Natural killer cell (primary cell): ENCODE data around the gene S100A4. TPM values are rescaled to one million over a fixed set of nuclear protein-coding genes. Genes with fewer than 3 reads are reported as not detected.

ENCODE experiments used
- ATAC-seq, 3 donors: fragments of 150-1000 bp in 2 of 3; fragments of 200-7000 bp in 1 of 3; cut with Tn5 transposase; 1 replicate in 1 of 3; 2 replicates in 2 of 3; pipeline ENCODE4 v1.10.0; 2021; ENCODE audit warnings: mild to moderate bottlenecking in 2 of 3, moderate library complexity in 2 of 3
- DNase-seq, 2 donors: peaks; one replicate each; pipeline versions ENCODE4 v3.0.0 to v3.0.0-alpha.2; 2013 to 2021; ENCODE audit warnings: mixed read lengths in 1 of 2
- H3K27ac ChIP-seq: one replicate; pipeline ENCODE4 v1.5.1; 2013; ENCODE audit warnings: mild to moderate bottlenecking, low read length
- H3K27me3 ChIP-seq: one replicate; pipeline ENCODE4 v1.6.1; 2013; ENCODE audit warnings: low read length; ENCODE audit not compliant: control insufficient read depth, insufficient read depth
- H3K36me3 ChIP-seq: one replicate; pipeline ENCODE4 v1.6.1; 2013; ENCODE audit warnings: low read length; ENCODE audit not compliant: control insufficient read depth, insufficient read depth
- H3K4me1 ChIP-seq: one replicate; pipeline ENCODE4 v1.6.1; 2013; ENCODE audit warnings: low read length; ENCODE audit not compliant: control insufficient read depth, insufficient read depth
- H3K4me3 ChIP-seq: one replicate; pipeline ENCODE4 v1.5.1; 2013; ENCODE audit warnings: low read length
- H3K9me3 ChIP-seq: one replicate; pipeline ENCODE4 v1.6.1; 2013; ENCODE audit warnings: low read length; ENCODE audit not compliant: control insufficient read depth, insufficient read depth
- H3K27ac Mint-ChIP-seq, 2 donors: one replicate each; pipeline ENCODE4 v1.8.0; 2022; ENCODE audit warnings: mild to moderate bottlenecking in 2 of 2, mixed read lengths in 2 of 2, moderate library complexity in 1 of 2
- H3K27me3 Mint-ChIP-seq, 2 donors: one replicate each; pipeline ENCODE4 v1.8.0; 2022; ENCODE audit warnings: low read depth in 2 of 2, mixed read lengths in 2 of 2
- H3K36me3 Mint-ChIP-seq: one replicate; pipeline ENCODE4 v1.8.0; 2022; ENCODE audit warnings: mixed read lengths
- H3K4me1 Mint-ChIP-seq, 2 donors: one replicate each; pipeline ENCODE4 v1.8.0; 2022; ENCODE audit warnings: mixed read lengths in 2 of 2
- H3K4me3 Mint-ChIP-seq: one replicate; pipeline ENCODE4 v1.8.0; 2022; ENCODE audit warnings: mild to moderate bottlenecking, moderate library complexity, mixed read lengths
- H3K9me3 Mint-ChIP-seq, 2 donors: one replicate each; pipeline ENCODE4 v1.8.0; 2022; ENCODE audit warnings: mixed read lengths in 2 of 2
- WGBS: methylation state at CpG from one replicate; pipeline ENCODE4 v1.1.7; 2013; ENCODE audit warnings: missing lambda C conversion rate; ENCODE audit not compliant: insufficient coverage; 5-methylcytosine and 5-hydroxymethylcytosine counted together
- intact Hi-C: fragments of 100-400 bp; cut with micrococcal nuclease; formaldehyde crosslinking; loops from one replicate; pipeline ENCODE4 v1.14.2; 2022
- total RNA-seq, 4 donors: library from RNA; stranded (reverse); fragments of 120-200 nt in 1 of 4; gene quantifications; one replicate each; pipeline versions ENCODE4 v1.2.3 to v1.2.4, GENCODE V29; 2013 to 2022
- TF ChIP-seq, protein P1 (sequence below): fragments of 200-600 bp; IDR thresholded peaks from one replicate; pipeline ENCODE4 v1.8.0; 2022; ENCODE audit warnings: antibody characterized with exemption

S100A4 gene
- total RNA-seq, 3 donors from 2014 or later (not counting 1 experiment from before 2014, with no cell fraction given), result 509 to 689 (median 597) TPM

- Mint-ChIP-seq H3K36me3 (no peaks in the 10 kb centered on the region), H3K4me3 (peak overlapping the region; percentile 98), H3K4me1 (peaks cover 68 to 86% of the 10 kb centered on the region in 2 donors), H3K9me3 (no peaks in the 10 kb centered on the region), H3K27ac (peak overlapping the region; percentile 94 to 98), H3K27me3 (no peaks in the 10 kb centered on the region)
- no peak overlapping the region for H3K27ac ChIP-seq
- no peaks in the 10 kb centered on the region for H3K27me3 ChIP-seq
- intact Hi-C loops, result no loop called here
- H3K36me3 ChIP-seq, result peaks cover 20% of the 10 kb centered on the region
- TF ChIP-seq, protein P1, sequence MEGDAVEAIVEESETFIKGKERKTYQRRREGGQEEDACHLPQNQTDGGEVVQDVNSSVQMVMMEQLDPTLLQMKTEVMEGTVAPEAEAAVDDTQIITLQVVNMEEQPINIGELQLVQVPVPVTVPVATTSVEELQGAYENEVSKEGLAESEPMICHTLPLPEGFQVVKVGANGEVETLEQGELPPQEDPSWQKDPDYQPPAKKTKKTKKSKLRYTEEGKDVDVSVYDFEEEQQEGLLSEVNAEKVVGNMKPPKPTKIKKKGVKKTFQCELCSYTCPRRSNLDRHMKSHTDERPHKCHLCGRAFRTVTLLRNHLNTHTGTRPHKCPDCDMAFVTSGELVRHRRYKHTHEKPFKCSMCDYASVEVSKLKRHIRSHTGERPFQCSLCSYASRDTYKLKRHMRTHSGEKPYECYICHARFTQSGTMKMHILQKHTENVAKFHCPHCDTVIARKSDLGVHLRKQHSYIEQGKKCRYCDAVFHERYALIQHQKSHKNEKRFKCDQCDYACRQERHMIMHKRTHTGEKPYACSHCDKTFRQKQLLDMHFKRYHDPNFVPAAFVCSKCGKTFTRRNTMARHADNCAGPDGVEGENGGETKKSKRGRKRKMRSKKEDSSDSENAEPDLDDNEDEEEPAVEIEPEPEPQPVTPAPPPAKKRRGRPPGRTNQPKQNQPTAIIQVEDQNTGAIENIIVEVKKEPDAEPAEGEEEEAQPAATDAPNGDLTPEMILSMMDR, result no peak
- no peak overlapping the region for H3K4me3 ChIP-seq
- H3K9me3 ChIP-seq, result no peaks in the 10 kb centered on the region
- DNase-seq (peak in 1 of 2 donors; percentile 9), ATAC-seq (no peak)
- 66% methylated on average over 3 of the region's 4 CpGs for WGBS
- peaks cover 84% of the 10 kb centered on the region for H3K4me1 ChIP-seq
Measured at GRCh38 chr1:153543736-153544135, 1.9 kb downstream of the S100A4 start.

DNA sequence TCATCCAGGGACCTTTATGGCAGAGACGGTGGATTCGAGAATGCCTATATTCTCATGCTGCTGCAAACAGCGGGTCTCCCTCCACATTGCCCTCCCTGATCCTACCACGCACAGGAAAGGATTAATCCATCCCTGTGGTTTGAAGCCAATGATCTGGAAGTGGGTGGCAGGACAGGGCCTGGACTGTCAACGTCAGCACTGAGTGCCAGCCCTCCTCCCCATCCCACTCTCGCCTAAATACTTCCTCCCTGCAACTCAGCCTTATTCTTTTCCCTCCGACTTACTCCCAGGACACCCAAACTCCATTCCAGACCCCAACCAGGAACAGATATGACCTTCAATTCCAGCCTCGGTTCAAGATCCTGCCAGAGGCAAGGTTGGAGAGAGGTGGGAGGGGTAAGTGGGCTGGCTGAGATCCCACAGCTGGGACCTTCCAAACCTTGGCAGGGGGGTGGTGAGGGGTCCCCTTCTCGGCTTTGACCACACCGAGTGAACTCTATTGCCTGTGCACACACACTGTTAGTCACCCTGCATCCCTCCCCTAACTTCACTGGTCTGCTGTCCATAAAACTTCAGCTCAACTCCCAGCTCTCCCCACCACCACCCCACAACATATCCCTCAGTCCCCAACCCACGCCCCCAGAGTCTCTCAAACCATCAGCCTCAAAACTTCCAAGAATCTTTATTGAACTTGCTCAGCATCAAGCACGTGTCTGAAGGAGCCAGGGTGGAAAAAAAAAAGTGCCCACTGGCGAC is 2.5 kb downstream of the S100A4 start:
- Mint-ChIP-seq H3K4me3 (peak overlapping the region; percentile 45), H3K27me3 (no peaks in the 10 kb centered on the region), H3K9me3 (no peaks in the 10 kb centered on the region), H3K27ac (peak overlapping the region; percentile 94 to 98), H3K4me1 (peaks cover 68 to 87% of the 10 kb centered on the region in 2 donors), H3K36me3 (no peaks in the 10 kb centered on the region)
- peaks cover 20% of the 10 kb centered on the region for H3K36me3 ChIP-seq
- no peak overlapping the region for H3K4me3 ChIP-seq
- peaks cover 82% of the 10 kb centered on the region for H3K4me1 ChIP-seq
- no peaks in the 10 kb centered on the region for H3K27me3 ChIP-seq
- H3K9me3 ChIP-seq, result no peaks in the 10 kb centered on the region
- no peak overlapping the region for H3K27ac ChIP-seq
- ATAC-seq, result no peak
- TF ChIP-seq, protein P1, result no peak
- DNase-seq, result no peak
- WGBS, result 79% methylated on average over 10 of the region's 13 CpGs
- intact Hi-C loops, result no loop called here

- peak overlapping the region; percentile 84 to 98 for H3K27ac Mint-ChIP-seq
- H3K27me3 Mint-ChIP-seq, result no peaks in the 10 kb centered on the region
- no peak for ATAC-seq
Measured at GRCh38 chr1:153541641-153542590, 3.7 kb downstream of the S100A4 start.

More at GRCh38 chr1:153541641-153542590, 3.7 kb downstream of the S100A4 start:
- Histone ChIP-seq H3K9me3 (no peaks in the 10 kb centered on the region), H3K4me3 (no peak overlapping the region), H3K27me3 (no peaks in the 10 kb centered on the region), H3K4me1 (peaks cover 80% of the 10 kb centered on the region), H3K27ac (peak overlapping the region; percentile 32), H3K36me3 (peaks cover 20% of the 10 kb centered on the region)
- intact Hi-C loops, result no loop called here
- Mint-ChIP-seq H3K4me3 (peak overlapping the region; percentile 74), H3K4me1 (peaks cover 69 to 88% of the 10 kb centered on the region in 2 donors), H3K9me3 (no peaks in the 10 kb centered on the region), H3K36me3 (no peaks in the 10 kb centered on the region)
- WGBS, result 85% methylated on average over 11 of the region's 13 CpGs
- DNase-seq, result no peak
- TF ChIP-seq, protein P1, result no peak
